NCI-H748 (cell line): ENCODE results near the gene CHRM5.

Source experiments
- DNase-seq: peaks from one replicate; lab custom pipeline; 2025; ENCODE audit not compliant: unreplicated experiment; lab: John Stamatoyannopoulos, UW

The CHRM5 gene, protein sequence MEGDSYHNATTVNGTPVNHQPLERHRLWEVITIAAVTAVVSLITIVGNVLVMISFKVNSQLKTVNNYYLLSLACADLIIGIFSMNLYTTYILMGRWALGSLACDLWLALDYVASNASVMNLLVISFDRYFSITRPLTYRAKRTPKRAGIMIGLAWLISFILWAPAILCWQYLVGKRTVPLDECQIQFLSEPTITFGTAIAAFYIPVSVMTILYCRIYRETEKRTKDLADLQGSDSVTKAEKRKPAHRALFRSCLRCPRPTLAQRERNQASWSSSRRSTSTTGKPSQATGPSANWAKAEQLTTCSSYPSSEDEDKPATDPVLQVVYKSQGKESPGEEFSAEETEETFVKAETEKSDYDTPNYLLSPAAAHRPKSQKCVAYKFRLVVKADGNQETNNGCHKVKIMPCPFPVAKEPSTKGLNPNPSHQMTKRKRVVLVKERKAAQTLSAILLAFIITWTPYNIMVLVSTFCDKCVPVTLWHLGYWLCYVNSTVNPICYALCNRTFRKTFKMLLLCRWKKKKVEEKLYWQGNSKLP

GRCh38 chr15:33968224-33968623 lies at the start of gene CHRM5:
TSS of gene CHRM5 (plus strand) at chr15:33968497. CDS start at chr15:34062718, 94,221 bp downstream.
- peak; percentile 88 for DNase-seq

DNA sequence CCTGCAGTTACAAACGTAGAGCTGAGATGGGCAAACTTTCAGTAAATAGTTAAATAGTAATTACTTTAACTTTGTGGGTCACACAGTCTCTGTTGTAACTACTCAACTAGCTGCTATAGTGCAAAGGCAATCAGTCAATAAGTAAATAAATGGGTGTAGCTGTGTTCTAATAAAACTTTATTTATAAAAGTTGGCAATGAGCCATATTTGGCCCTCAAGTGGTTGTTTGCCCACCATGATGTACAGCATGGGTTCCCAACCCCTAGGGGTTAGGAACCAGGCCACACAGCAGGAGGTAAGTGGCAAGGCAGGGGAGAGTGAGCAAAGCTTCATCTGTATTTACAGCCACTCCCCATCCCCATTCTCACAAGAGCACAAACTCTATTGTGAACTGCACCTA lies 44.9 kb upstream of the CHRM5 start:
- DNase-seq: no peak

GRCh38 chr15:33926260-33926659 lies 42.0 kb upstream of the CHRM5 start:
- DNase-seq: no peak

DNA sequence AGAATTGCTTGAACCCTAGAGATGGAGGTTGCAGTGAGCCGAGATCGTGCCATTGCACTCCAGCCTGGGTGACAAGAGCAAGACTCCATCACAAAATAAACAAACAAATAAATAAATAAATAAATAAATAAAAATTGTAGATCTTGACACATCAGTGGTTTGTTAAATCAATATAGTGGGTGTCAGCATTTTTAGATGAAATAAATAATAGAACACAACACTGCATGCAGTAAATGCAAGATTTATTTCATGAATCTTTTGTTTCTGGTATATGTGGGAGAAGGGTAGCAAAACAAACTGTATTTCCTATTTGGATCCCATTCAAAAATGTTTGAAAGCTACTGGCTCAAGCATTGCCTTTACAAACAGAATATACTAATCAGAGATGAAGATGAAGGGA lies 35.6 kb upstream of the CHRM5 start:
- no peak for DNase-seq

- DNase-seq: no peak
Measured at GRCh38 chr15:33934396-33934795, 33.9 kb upstream of the CHRM5 start.

DNA sequence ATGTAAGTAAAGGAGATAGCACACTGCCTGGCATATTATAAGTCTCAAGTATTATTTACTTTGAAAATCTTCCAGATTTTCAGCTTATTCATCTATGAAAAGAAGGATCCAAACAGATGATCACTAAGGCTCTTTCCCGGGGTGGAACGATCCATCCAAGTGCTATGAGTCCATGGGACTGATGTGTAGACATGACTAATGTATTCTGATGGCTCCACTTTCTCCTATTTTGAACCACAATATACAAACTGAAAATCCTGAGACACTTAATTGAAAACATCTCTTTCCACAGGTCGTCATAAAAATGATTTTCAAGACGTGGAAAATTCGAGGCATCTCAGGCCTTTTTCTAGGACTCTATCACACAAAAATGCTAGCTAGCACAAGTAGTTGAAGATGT lies 33.4 kb upstream of the CHRM5 start:
- no peak for DNase-seq

DNA sequence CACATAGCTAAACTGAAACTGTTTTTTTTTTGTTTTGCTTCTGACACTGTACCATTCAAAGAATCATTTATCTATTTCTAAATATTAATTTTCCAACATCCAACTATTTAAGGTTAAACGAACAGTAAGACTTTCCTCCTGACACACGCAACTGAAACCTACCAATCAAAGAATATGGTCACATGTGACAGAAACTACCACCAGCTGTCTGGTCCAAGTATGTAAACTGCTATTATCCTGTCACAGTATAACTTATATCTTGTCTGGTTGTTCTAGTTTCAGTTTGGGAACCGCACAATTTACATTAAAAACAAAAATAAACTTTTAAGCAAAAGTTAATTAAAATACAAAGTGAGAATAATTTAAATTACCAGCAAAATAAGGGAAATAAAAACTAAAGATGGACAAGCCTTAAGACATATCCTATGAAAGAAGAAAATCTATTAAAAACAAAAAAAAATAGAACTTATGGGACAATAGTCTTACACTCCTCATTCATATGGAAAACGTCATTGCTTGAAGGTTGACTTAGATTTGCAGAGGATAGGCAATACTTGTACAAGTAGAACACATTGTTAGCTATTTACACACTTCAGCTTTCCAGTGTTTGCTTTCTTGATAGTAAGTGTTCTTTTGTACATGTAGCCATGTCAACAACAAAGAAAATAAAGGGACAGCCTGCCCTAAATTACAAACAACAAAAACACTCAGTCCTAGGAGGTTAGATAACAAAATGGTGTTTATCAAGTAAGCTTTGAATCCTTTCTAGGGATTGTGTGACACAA lies 26.8 kb upstream of the CHRM5 start:
- DNase-seq: peak; percentile 49

DNA sequence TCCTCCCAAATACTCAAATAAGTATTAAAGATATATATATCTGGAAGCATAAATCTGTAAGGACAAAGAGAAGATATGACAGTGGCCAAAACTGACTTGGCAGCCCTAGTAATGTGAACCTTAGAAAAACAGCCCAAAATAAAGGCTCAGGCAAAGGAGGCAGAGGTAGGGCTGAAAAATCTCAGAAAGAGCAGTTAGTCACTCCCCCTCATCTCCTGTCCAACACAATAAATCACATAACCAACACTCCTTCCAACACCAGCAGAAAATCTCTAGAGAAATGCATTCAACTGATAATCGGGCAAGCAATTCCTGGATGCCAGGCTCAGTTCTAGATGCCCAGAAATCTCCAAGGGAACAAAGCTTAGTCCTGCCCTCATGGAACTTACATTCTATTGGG lies 22.1 kb upstream of the CHRM5 start:
- DNase-seq: no peak

GRCh38 chr15:33955945-33956344 lies 12.4 kb upstream of the CHRM5 start:
- peak; percentile 73 for DNase-seq

DNA sequence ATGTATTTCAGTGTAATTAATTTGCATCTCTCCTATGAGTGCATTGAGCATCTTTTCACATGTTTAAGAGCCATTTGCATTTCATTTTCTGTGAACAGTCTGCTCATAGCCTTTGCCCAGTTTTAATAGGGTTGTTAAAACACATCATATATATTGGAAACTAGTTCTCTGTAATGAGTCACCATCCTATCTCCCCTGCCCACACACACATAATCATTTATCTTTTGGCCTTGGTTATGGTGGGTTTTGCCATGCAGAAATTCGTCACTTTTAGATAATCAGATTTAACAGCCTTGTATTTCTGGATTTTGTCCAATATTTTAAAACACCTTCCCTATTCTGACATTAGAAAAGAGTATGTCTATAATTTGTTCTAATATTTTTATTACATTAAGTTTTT lies 11.9 kb upstream of the CHRM5 start:
- DNase-seq: no peak

- peak; percentile 24 for DNase-seq
Measured at GRCh38 chr15:33959844-33960548, 8.3 kb upstream of the CHRM5 start.

DNA sequence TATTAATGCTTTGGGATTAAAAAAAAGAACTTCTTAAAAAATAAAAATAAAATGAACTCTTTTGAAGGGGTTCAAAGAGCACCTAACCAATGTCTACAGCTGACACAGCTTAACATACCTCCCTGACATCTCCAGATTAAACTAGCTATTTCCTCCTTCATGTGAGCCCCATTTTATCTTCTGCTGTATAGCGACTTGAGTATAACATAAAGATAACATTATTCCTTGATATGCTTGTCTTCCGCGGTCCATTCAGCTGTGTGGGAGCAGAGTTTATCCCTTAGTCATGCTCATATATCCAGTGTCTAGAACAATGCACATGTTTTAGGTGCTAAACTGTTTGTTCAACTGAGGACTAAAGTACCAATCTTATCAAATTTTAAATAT lies 7.8 kb upstream of the CHRM5 start:
- DNase-seq: no peak

DNA sequence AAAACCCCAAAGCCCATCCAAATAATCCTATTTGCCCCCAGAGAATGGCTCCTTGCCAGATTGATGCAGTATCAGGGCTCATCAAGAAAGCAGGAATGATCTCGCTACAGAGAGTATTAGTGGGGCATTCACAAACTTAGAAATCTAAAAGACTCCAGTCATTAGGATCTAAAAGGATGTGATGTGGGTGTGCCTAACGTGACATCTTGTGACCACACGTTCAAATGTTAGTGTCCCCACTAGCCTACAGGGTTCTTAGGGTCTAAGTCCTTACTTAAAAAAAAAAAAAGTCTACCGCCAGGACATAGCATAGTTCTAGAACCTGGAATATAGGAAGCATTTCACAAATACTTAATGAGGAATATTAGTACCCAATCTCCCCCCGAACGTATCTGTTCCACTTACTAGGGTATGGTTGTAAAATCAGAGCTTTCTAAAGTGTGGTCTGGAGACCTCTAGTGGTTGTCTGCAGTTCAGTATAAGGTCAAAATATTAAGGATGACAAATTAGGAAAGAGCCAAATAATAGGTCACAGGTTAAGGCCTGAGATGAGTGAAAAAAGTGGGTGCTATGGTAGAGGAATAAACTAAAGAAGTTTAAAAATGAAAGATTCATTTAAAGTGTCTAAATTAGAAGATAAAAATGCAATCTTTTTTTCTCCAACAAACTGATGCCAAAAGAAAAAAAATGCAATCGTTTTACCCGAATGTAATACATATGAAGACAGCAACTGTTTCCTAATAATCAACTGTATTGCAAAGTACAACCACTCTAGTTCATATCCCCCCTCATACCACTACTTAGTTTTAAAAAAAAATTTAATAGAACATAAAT lies 4.2 kb upstream of the CHRM5 start:
- DNase-seq: peak; percentile 41

- no peak for DNase-seq
Measured at GRCh38 chr15:33964665-33965040, 3.6 kb upstream of the CHRM5 start.

GRCh38 chr15:33968821-33969220 lies 524 bp downstream of the CHRM5 start:
- peak; percentile 29 for DNase-seq

GRCh38 chr15:33971811-33972210 lies 3.5 kb downstream of the CHRM5 start:
- DNase-seq: peak; percentile 9

GRCh38 chr15:33975022-33975565 lies 6.8 kb downstream of the CHRM5 start:
- no peak for DNase-seq

DNA sequence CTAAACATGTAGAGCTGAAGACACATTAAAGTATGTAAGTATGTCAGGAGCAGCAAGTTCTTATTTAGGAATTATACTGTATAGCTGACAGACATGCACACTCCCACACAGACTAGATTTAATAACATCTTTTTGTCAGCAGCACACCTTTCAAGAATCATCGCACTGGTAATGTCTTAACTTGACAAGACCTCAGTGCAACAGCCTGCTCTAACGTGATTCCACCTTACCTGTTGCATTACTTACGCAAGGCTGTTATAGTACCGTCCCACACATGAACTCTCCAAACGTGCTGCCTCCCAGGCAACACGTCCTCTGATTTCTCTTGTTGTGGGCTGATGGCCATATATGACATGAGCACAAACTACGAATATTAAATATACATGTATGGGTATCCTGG lies 11.9 kb downstream of the CHRM5 start:
- DNase-seq: no peak

DNA sequence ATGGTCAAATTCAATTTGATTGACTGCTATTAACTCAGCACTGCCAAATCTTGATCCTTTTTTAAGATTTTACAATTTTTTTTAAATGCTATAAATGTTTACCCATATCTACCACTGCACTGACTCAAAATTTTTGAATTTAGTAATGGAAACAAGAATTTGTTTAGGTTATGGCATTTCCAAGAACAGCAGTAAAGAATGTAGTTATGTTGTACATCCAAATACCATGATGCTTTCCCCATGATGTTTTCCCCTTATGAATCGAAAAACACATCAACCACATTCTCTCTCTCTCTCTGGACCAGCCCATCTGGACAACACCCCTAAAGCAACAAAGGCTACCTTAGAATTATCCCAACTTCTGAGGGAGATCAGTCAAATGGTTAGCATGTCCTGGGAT lies 14.2 kb downstream of the CHRM5 start:
- no peak for DNase-seq

DNA sequence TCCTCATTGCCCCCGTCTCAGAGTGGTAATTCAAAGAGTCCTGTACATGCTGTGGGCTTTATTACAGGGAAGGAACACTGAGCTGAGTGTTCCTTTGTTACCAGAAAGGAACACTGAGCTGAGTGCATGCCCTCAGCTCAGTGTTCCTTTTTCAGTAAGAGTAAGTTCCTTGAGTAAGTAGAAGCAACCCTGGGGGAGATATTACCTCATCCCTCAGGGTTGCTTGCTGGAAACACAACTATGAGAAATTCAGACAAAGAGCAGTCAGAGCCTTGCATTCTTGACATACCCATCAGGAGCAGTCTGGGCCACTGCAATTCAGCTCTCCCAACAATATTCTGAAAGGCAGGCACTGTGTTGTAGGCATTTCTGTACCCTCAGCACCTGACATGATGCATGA lies 17.0 kb downstream of the CHRM5 start:
- DNase-seq: no peak
